K562 (cell line): ENCODE data around the gene ABHD16B. TPM values are rescaled to one million over a fixed set of nuclear protein-coding genes. Genes with fewer than 3 reads are reported as not detected.

Experiments
- ATAC-seq: fragments of 200-7000 bp; cut with Tn5 transposase; 3 replicates; pipeline ENCODE4 v1.9.1; 2020; ENCODE audit warnings: moderate library complexity
- BruUV-seq: library from RNA; stranded (reverse); fragments of 400-500 nt; replicated peaks from 2 replicates; lab custom pipeline; 2021; lab: Mats Ljungman, UMichigan
- CTCF ChIA-PET: fragments of 300-600 bp; formaldehyde crosslinking; extraction: SDS; loops from one replicate; lab custom pipeline; 2021; ENCODE audit warnings: low intra/inter-chr PET ratio; lab: Yijun Ruan, JAX
- POLR2A ChIA-PET: fragments of 300-600, 350-650 bp; sonication (Branson Sonifier 250); formaldehyde crosslinking; extraction: SDS; loops from one replicate; lab custom pipeline; 2021; ENCODE audit warnings: antibody characterized with exemption, inconsistent platforms; lab: Yijun Ruan, JAX
- DNase-seq, 4 experiments: peaks; one replicate each; pipeline versions ENCODE4 v3.0.0 to v3.0.0-alpha.2; 2011 to 2018; ENCODE audit warnings: low spot score in 3 of 4, mixed read lengths in 3 of 4; ENCODE audit errors: extremely low read depth in 1 of 4
- FAIRE-seq: peaks from 2 replicates; lab custom pipeline; 2011; peaks lifted over from hg19 to GRCh38; lab: Jason Lieb, UNC
- H2AFZ ChIP-seq: 2 replicates; pipeline ENCODE4 v1.6.0; 2011; ENCODE audit warnings: low read depth, low read length, control low read depth, inconsistent platforms
- H3K27ac ChIP-seq: fragments of 200-600 bp; 3 replicates; pipeline ENCODE4 v1.8.0; 2011; ENCODE audit warnings: low read depth, mild to moderate bottlenecking, control low read depth, inconsistent platforms, low read length, moderate library complexity, mixed read lengths; ENCODE audit errors: extremely low read depth
- H3K27me3 ChIP-seq, 2 experiments: fragments of 300-600 bp in 1 of 2; 2 replicates in 1 of 2; 3 replicates in 1 of 2; pipeline versions ENCODE4 v1.6.0 to v1.8.0; 2011; ENCODE audit warnings: inconsistent platforms in 2 of 2, low read length in 2 of 2, mild to moderate bottlenecking in 1 of 2, mixed read lengths in 1 of 2, moderate library complexity in 1 of 2; ENCODE audit not compliant: control insufficient read depth in 2 of 2, insufficient read depth in 2 of 2
- H3K36me3 ChIP-seq: fragments of 300-600 bp; 3 replicates; pipeline ENCODE4 v1.8.0; 2011; ENCODE audit warnings: mild to moderate bottlenecking, low read length, inconsistent platforms; ENCODE audit not compliant: control insufficient read depth, insufficient read depth
- H3K4me1 ChIP-seq, 2 experiments: fragments of 200-600 bp in 1 of 2; replicated peaks in 1 of 2; 2 replicates in 1 of 2; 3 replicates in 1 of 2; pipeline versions ENCODE4 v1.5.1 to v1.8.0; 2011; ENCODE audit warnings: inconsistent platforms in 2 of 2, low read length in 2 of 2, mild to moderate bottlenecking in 1 of 2, mixed read lengths in 1 of 2, moderate library complexity in 1 of 2; ENCODE audit not compliant: control insufficient read depth in 2 of 2, insufficient read depth in 2 of 2
- H3K4me2 ChIP-seq: 2 replicates; pipeline ENCODE4 v1.6.1; 2011; ENCODE audit warnings: low read length, control low read depth, inconsistent platforms, mixed read lengths; ENCODE audit not compliant: insufficient read depth
- H3K4me3 ChIP-seq: fragments of 200-600 bp; sonication (generic), shearing (Covaris generic); 2 replicates; pipeline ENCODE4 v1.5.1; 2016; ENCODE audit warnings: control low read depth, inconsistent platforms
- H3K79me2 ChIP-seq: fragments of 200-600 bp; 3 replicates; pipeline ENCODE4 v1.8.0; 2011; ENCODE audit warnings: low read length, inconsistent platforms; ENCODE audit not compliant: control insufficient read depth, insufficient read depth
- H3K9ac ChIP-seq, 2 experiments: 2 replicates each; pipeline versions ENCODE4 v1.6.0 to v1.6.1; 2011; ENCODE audit warnings: low read depth in 2 of 2, low read length in 2 of 2, control low read depth in 1 of 2, inconsistent platforms in 1 of 2, mild to moderate bottlenecking in 1 of 2, mixed read lengths in 1 of 2; ENCODE audit not compliant: insufficient read depth in 1 of 2
- H3K9me1 ChIP-seq: one replicate; pipeline ENCODE4 v1.6.0; 2011; ENCODE audit warnings: inconsistent platforms, mild to moderate bottlenecking, low read length, moderate library complexity; ENCODE audit not compliant: control insufficient read depth, insufficient read depth
- H3K9me3 ChIP-seq: replicated peaks from 2 replicates; pipeline ENCODE4 v1.5.1; 2011; ENCODE audit warnings: low read depth, low read length, inconsistent platforms; ENCODE audit not compliant: control insufficient read depth, insufficient read depth
- H4K20me1 ChIP-seq: replicated peaks from 2 replicates; pipeline ENCODE4 v1.6.1; 2011; ENCODE audit warnings: low read length, inconsistent platforms, mixed read lengths; ENCODE audit not compliant: control insufficient read depth, insufficient read depth
- CEBPZ ChIP-seq: fragments of 150-350 bp; IDR thresholded peaks from 2 replicates; pipeline ENCODE4 v1.6.1; 2014; ENCODE audit warnings: low read depth, mild to moderate bottlenecking, low read length, borderline replicate concordance
- MLLT1 ChIP-seq, 2 experiments: fragments of 450-650 bp; IDR thresholded peaks; 2 replicates each; pipeline ENCODE4 v1.6.1; 2016
- NCOA4 ChIP-seq: fragments of 450-650 bp; IDR thresholded peaks from 2 replicates; pipeline ENCODE4 v1.6.1; 2018; ENCODE audit warnings: mild to moderate bottlenecking; ENCODE audit not compliant: partially characterized antibody
- NUFIP1 ChIP-seq: fragments of 450-650 bp; IDR thresholded peaks from 2 replicates; pipeline ENCODE4 v1.6.1; 2018; ENCODE audit not compliant: partially characterized antibody
- SUPT5H ChIP-seq: fragments of 450-650 bp; IDR thresholded peaks from 2 replicates; pipeline ENCODE4 v1.6.1; 2016
- TOE1 ChIP-seq, 2 experiments: fragments of 450-650 bp in 1 of 2; sonication (generic) in 1 of 2; formaldehyde crosslinking in 1 of 2; IDR thresholded peaks; 2 replicates each; pipeline versions ENCODE4 v1.7.1 to v1.8.0; 2016 to 2022; ENCODE audit warnings: borderline replicate concordance in 2 of 2, mild to moderate bottlenecking in 2 of 2, antibody characterized with exemption in 1 of 2, inconsistent platforms in 1 of 2, low read depth in 1 of 2, missing genetic modification reagents in 1 of 2, moderate library complexity in 1 of 2
- ZFP36 ChIP-seq: fragments of 150-350 bp; IDR thresholded peaks from 2 replicates; pipeline ENCODE4 v1.6.1; 2018; ENCODE audit warnings: low read length, low read depth; ENCODE audit not compliant: partially characterized antibody
- ZFPM2 ChIP-seq: fragments of 250-450 bp; sonication (Bioruptor Pico); IDR thresholded peaks from 2 replicates; pipeline ENCODE4 v1.5.1; 2022; ENCODE audit warnings: mild to moderate bottlenecking
- ZNF12 ChIP-seq: sonication (generic); formaldehyde crosslinking; IDR thresholded peaks from 2 replicates; pipeline ENCODE4 v1.4.0; 2020; ENCODE audit warnings: mild to moderate bottlenecking, missing genetic modification reagents
- ZNF23 ChIP-seq: fragments of 250-450 bp; sonication (Bioruptor Pico); IDR thresholded peaks from 2 replicates; pipeline ENCODE4 v1.4.0; 2020; ENCODE audit warnings: mild to moderate bottlenecking
- WGBS: fragments of 100-300 bp; shearing (Covaris generic); methylation state at CpG from one replicate; pipeline ENCODE4 v1.1.6; 2016; ENCODE audit warnings: low coverage, mixed read lengths; ENCODE audit not compliant: insufficient coverage; ENCODE audit errors: missing lambda C conversion rate; 5-methylcytosine and 5-hydroxymethylcytosine counted together
- in situ Hi-C: fragments of 300-500 bp; cut with MboI; formaldehyde crosslinking; loops from 4 replicates; pipeline ENCODE4 v1.15.0; 2018; ENCODE audit warnings: inconsistent platforms, mixed read lengths
- intact Hi-C: fragments of 100-400 bp; cut with micrococcal nuclease; formaldehyde crosslinking; loops from 2 replicates; pipeline ENCODE4 v1.14.2; 2022
- polyA plus RNA-seq, 8 experiments: library from polyadenylated mRNA; depleted of rRNA in 4 of 8; stranded (reverse) in 5 of 8; unstranded in 3 of 8; fragments of >200 nt; fragmentation: Nextera tagmentation in 2 of 8; fragmentation: Illumina TruSeq in 1 of 8; extraction: Ambion mirVana in 2 of 8; extraction: Trizol in 1 of 8; gene quantifications; 2 replicates each; pipeline versions ENCODE4 v1.2.1 to v1.2.3, GENCODE V29; 2011 to 2014; ENCODE audit warnings: inconsistent platforms in 1 of 8, missing spikeins in 1 of 8
- total RNA-seq, 7 experiments: library from RNA; depleted of rRNA in 6 of 7; stranded (reverse); fragments of >200 nt in 6 of 7; fragmentation: Illumina TruSeq in 2 of 7; extraction: Trizol in 2 of 7; gene quantifications; 2 replicates each; pipeline versions ENCODE4 v1.2.1 to v1.2.3, GENCODE V29; 2011 to 2021; ENCODE audit warnings: low replicate concordance in 1 of 7

The ABHD16B gene
- total and polyA plus RNA-seq, 9 of the 15 experiments (the other 6 are each of a cell fraction or from before 2014, with no cell fraction given) = not detected

GRCh38 chr20:63908008-63908682 lies 46.8 kb downstream of the ABHD16B start (continued):
- TF ChIP-seq MLLT1 (IDR thresholded peaks at IDR 0.05) (no peak), ZFPM2 (CRISPR knock-in tag) (no peak), ZFP36 (no peak)
- TF ChIP-seq, all 486 proteins: peak for 0

- CTCF ChIA-PET = no interaction called here
Observed at GRCh38 chr20:63911176-63911575, 49.9 kb downstream of the ABHD16B start.

More at GRCh38 chr20:63911176-63911575, 49.9 kb downstream of the ABHD16B start:
- in situ Hi-C loops (no loop called here), intact Hi-C loops (no loop called here)
- Histone ChIP-seq H3K9me1 (no peaks in the 10 kb centered on the region), H3K4me3 (no peak overlapping the region), H3K9me3 (peaks cover 3% of the 10 kb centered on the region; the same call in 1 of the 2 replicates), H3K27ac (no peak overlapping the region), H3K27me3 (no peaks in the 10 kb centered on the region), H4K20me1 (no peaks in the 10 kb centered on the region), H2AFZ (no peak overlapping the region), H3K4me1 (peaks cover 0 to 18% of the 10 kb centered on the region in 2 experiments; a peak in 2 of 5 replicates), H3K9ac (peak overlapping the region in 1 of 2 experiments; percentile 84; a peak in 2 of 4 replicates), H3K4me2 (no peak overlapping the region), H3K36me3 (peaks cover 21% of the 10 kb centered on the region; the same call in 2 of the 3 replicates), H3K79me2 (peaks cover 92% of the 10 kb centered on the region)
- POLR2A ChIA-PET = no interaction called here
- DNase-seq (no peak), FAIRE-seq (no peak), ATAC-seq (no peak)
- WGBS = 86% methylated on average over 12 of the region's 12 CpGs
- no TSS peak for BruUV-seq
- TF ChIP-seq TOE1 (IDR thresholded peaks at IDR 0.05; ENCODE audit: borderline replicate concordance) = no peak
- no peak for TF ChIP-seq TOE1 (CRISPR knock-in tag; IDR thresholded peaks at IDR 0.05; ENCODE audit: borderline replicate concordance, low read depth)
- TF ChIP-seq NUFIP1 = no peak
- no peak for TF ChIP-seq ZNF12
- no peak for TF ChIP-seq ZNF23
- TF ChIP-seq CEBPZ = no peak
- TF ChIP-seq SUPT5H = no peak
- no peak for TF ChIP-seq NCOA4
